Suppressor macrophage treated with lipopolysaccharide for 4 hours (primary cell): ENCODE results near the gene P4HA2.

Experiments used
- DNase-seq: peaks from one replicate; pipeline ENCODE4 v3.0.0-alpha.2; 2020

P4HA2 gene

GRCh38 chr5:132221781-132222648, 5.6 kb downstream of the P4HA2 start:
- no peak for DNase-seq

GRCh38 chr5:132220491-132220890, 7.2 kb downstream of the P4HA2 start:
- no peak for DNase-seq

GRCh38 chr5:132219981-132220380, 7.7 kb downstream of the P4HA2 start:
- DNase-seq = no peak

GRCh38 chr5:132219289-132219970, 8.2 kb downstream of the P4HA2 start:
- no peak for DNase-seq

GRCh38 chr5:132218321-132218720, 9.3 kb downstream of the P4HA2 start:
- DNase-seq = no peak

- no peak for DNase-seq
These were observed 12.3 kb downstream of the P4HA2 start for GRCh38 chr5:132215329-132215728.

GRCh38 chr5:132214491-132214890, 13.2 kb downstream of the P4HA2 start:
- DNase-seq = no peak

- no peak for DNase-seq
These were observed 14.0 kb downstream of the P4HA2 start for GRCh38 chr5:132213666-132214065.

- DNase-seq = no peak
These were observed 15.9 kb downstream of the P4HA2 start for GRCh38 chr5:132211787-132212186.

- no peak for DNase-seq
These were observed 16.7 kb downstream of the P4HA2 start for GRCh38 chr5:132210944-132211343.

GRCh38 chr5:132209901-132210545, 17.6 kb downstream of the P4HA2 start:
- no peak for DNase-seq

GRCh38 chr5:132209131-132209530, 18.5 kb downstream of the P4HA2 start:
- DNase-seq = no peak

- DNase-seq = no peak
These were observed 19.9 kb downstream of the P4HA2 start for GRCh38 chr5:132207778-132208177.

GRCh38 chr5:132206782-132207181, 20.9 kb downstream of the P4HA2 start:
- DNase-seq = no peak

GRCh38 chr5:132205385-132206125, 22.1 kb downstream of the P4HA2 start:
- no peak for DNase-seq

- no peak for DNase-seq
These were observed 23.1 kb downstream of the P4HA2 start for GRCh38 chr5:132204371-132205135.

- no peak for DNase-seq
These were observed 23.7 kb downstream of the P4HA2 start for GRCh38 chr5:132203916-132204315.

GRCh38 chr5:132203464-132203818, 24.2 kb downstream of the P4HA2 start:
- DNase-seq = no peak

GRCh38 chr5:132202711-132203463, 24.8 kb downstream of the P4HA2 start:
- DNase-seq = no peak

- no peak for DNase-seq
These were observed 28.5 kb downstream of the P4HA2 start for GRCh38 chr5:132199116-132199680.

GRCh38 chr5:132198571-132198970, 29.1 kb downstream of the P4HA2 start:
- DNase-seq = no peak
